GM21528 (cell line): ENCODE measurements around the gene NFKBIZ.
"Not testable (repeated sequence)": the region's sequence is repeated elsewhere in the genome, so short reads cannot be mapped to it uniquely, and the experiment has no call there.

ENCODE experiments used
- ATAC-seq: cut with Tn5 transposase; IDR thresholded peaks from one replicate; pipeline ENCODE4 v1.9.1; 2021; ENCODE audit warnings: mild to moderate bottlenecking, moderate library complexity; ENCODE audit not compliant: unreplicated experiment, low FRiP score

NFKBIZ gene

GRCh38 chr3:101903451-101903871 lies 54.1 kb downstream of the NFKBIZ start:
- no peak for ATAC-seq

- not testable (repeated sequence) for ATAC-seq
Observed at GRCh38 chr3:101905573-101905972, 56.3 kb downstream of the NFKBIZ start.
